ENCODE results near the gene RBMY1J.
"Not testable (repeated sequence)": the region's sequence is repeated elsewhere in the genome, so short reads cannot be mapped to it uniquely, and the experiment has no call there.

RBMY1J gene

DNA sequence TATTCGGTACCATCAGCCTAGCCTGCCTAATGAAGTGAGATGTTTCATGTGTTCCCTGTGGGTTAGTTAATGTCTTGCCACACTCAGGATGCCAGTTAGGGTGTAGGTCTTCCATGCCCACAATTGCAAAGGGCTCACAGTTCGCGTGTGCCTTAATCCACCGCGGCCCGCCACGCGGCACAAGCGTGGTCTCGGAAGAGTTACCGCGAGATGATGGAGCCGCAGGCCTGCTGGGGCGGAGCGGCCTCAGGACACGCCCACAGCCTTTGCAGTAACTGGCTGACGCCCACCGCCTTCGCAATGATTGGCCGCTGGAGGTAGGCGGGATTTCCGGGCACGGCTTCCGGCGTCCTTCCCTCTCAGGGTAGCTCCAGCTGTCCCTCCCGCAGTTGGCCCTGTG, at the start of gene RBMY1J:
TSS of gene RBMY1J (plus strand) at position 301 of the 400 bp plus-strand sequence. CDS start 2,038 bp downstream, outside the sequence.
- DNase-seq = not testable (repeated sequence)

DNA sequence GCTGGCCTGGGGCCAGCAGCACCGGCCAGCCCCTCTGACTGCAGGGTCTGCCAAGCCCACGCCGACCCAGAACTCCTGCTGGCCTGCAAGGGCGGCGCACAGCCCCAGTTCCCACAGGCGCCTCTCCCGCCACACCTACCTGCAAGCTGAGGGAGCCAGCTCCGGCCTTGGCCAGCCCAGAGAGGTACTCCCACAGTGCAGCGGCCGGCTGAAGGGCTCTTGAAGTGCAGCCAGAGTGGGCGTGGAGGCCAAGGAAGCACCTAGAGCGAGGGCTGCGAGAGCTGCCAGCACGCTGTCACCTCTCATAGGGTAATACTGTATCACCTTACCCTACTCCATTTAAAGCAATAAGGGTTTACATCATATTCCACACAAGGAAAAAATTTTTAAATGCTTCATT, 35.8 kb upstream of the RBMY1J start:
- DNase-seq = no peak

DNA sequence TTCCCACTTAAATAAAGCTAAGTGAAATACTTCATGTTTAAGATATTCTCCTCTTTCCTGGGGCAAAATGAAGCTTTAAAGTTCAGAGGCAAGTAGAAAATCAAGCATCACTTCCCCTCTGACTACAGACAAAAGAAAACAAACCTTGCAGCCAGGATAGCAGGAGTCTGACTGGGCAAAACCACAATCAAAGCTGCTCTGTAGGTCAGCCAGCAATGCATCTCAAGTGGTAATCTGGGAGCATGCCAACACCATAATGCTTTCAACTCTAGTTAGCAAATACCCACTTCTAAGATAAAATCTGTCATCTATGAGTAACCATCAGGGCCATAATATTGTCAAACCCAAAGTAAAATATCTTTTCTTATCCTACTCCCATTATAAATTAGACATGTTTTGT, 32.6 kb upstream of the RBMY1J start:
- DNase-seq = no peak

DNA sequence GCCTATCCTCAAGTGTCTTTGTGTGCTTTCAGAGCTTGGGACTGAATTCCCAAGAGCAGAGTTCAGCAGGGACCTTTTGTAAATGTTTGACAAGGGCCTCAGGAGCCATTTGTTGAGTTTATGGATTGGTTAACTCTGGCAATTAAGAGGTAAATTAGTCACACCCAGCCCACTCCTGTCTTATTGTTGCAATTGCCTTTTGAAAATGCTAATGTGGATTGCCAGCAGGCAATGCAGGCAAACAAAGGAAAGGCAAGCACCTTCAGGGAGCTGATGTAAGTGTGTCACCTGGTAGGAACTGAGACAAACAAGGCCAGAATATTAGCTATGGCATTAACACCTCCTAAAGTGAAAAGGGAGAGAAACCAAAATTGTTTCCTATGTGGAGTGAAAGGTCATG, 29.7 kb upstream of the RBMY1J start:
- no peak for DNase-seq

DNA sequence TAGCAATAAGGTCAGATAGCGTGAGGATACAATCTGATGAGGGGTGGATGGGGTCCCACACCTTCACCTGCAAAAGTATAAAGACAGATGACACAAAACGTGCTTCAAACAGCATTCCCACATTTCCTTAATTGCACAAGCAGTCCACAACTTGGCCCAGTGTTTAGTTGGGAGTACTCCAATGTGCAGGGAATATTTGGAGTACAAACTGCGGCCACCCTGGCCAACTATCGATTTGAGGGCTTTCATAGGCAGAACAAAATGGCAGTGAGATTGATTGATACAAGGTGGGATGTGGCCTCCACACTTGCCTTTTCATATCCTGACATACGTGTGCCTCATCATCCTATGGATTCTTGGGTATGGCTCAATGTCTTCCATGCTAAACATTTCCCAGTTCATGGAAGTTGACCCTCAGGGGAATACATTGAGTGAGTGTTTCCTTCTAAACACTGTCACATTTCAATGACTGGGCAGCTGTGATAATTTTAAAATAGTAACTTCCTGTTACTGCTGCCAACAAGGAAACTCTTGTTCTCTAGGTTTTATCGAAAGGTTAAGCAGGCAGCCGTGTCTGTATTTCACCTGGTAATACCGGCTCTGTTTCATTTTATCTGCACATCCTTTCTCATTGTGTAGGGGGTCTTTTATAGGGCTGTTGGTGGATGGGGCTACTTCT, 41.6 kb downstream of the RBMY1J start:
- DNase-seq = not testable (repeated sequence)

DNA sequence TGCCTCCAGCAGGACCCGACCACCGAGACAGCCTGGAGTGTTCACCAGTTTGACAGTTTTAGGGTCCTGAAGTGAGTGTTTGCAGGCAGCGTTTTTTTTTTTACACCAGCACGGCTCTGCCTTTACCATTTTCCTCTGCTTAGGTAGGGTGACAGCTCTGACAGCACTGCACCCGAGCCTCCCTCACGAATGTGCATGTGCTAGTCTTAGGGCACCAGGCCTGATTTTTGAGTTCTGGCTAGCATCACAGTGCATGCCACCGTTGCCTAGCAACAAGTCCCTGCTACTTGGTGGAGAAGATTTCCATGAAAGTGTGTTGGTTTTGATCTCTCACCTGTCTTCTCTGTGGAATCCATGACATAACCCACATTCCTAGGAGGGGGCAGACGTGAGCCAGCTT, 52.3 kb downstream of the RBMY1J start:
- DNase-seq = not testable (repeated sequence)

DNA sequence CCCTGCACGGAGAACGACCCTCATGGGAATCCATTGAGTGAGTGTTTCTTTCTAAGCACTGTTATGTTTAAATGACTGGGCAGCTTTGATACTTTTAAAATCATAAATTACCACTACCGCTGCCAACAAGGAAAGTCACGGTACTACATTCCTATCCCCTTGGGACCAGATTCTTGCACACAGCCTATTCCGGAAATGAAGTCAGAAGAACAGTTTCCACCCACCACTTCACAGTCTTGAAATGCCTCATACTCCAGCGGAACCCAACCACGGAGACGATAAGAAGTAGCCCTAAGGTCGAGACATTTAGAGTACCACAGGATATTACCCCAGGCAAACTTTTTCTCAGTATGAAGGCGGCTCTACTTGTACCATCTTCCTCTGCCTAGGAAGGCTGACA, 58.8 kb downstream of the RBMY1J start:
- not testable (repeated sequence) for DNase-seq

Measured in NCI-H1436 treated with DMSO at 0.1 percent for 48 hours (cell line).